Mesothelial cell of epicardium (in vitro differentiated cells): ENCODE data around the gene PCED1B. TPM values are rescaled to one million over a fixed set of nuclear protein-coding genes. Genes with fewer than 3 reads are reported as not detected.

Experiments used
- DNase-seq, 2 experiments: peaks; one replicate each; pipeline ENCODE4 v3.0.0; 2021; ENCODE audit warnings: low spot score in 2 of 2; ENCODE audit not compliant: unreplicated experiment in 2 of 2
- H3K27ac Mint-ChIP-seq: 2 replicates; pipeline ENCODE4 v1.8.0; 2021; ENCODE audit warnings: mixed read lengths
- H3K27me3 Mint-ChIP-seq: 2 replicates; pipeline ENCODE4 v1.8.0; 2021; ENCODE audit warnings: low read depth, mixed read lengths
- H3K36me3 Mint-ChIP-seq: 2 replicates; pipeline ENCODE4 v1.8.0; 2021; ENCODE audit warnings: mixed read lengths
- H3K4me1 Mint-ChIP-seq: 2 replicates; pipeline ENCODE4 v1.8.0; 2021; ENCODE audit warnings: mixed read lengths
- H3K4me3 Mint-ChIP-seq: 2 replicates; pipeline ENCODE4 v1.8.0; 2021; ENCODE audit warnings: mild to moderate bottlenecking, moderate library complexity, mixed read lengths
- H3K9me3 Mint-ChIP-seq: 2 replicates; pipeline ENCODE4 v1.8.0; 2021; ENCODE audit warnings: mixed read lengths
- CTCF ChIP-seq: fragments of 200-600 bp; sonication (generic); IDR thresholded peaks from one replicate; pipeline ENCODE4 v1.5.0; 2021; ENCODE audit warnings: antibody characterized with exemption; ENCODE audit not compliant: unreplicated experiment
- total RNA-seq: library from RNA; stranded (reverse); gene quantifications from 3 replicates; pipeline ENCODE4 v1.2.1, GENCODE V29; 2021

The PCED1B gene
- total RNA-seq, 1 donor from 2014 or later: 2.8 TPM

- peaks cover 19% of the 10 kb centered on the region for H3K4me1 Mint-ChIP-seq
- H3K36me3 Mint-ChIP-seq: no peaks in the 10 kb centered on the region
- no peaks in the 10 kb centered on the region for H3K9me3 Mint-ChIP-seq
- no peak for TF ChIP-seq CTCF
- no peak overlapping the region for H3K27ac Mint-ChIP-seq
- peaks cover 48% of the 10 kb centered on the region for H3K27me3 Mint-ChIP-seq
- DNase-seq: no peak
- peak overlapping the region; percentile 20 for H3K4me3 Mint-ChIP-seq
Observed at GRCh38 chr12:47077206-47078085, 2.0 kb upstream of the PCED1B start.

GRCh38 chr12:47078086-47078395 is 1.4 kb upstream of the PCED1B start:
- TF ChIP-seq CTCF: no peak
- H3K4me3 Mint-ChIP-seq: peak overlapping the region; percentile 83
- peaks cover 48% of the 10 kb centered on the region for H3K27me3 Mint-ChIP-seq
- no peak overlapping the region for H3K27ac Mint-ChIP-seq
- DNase-seq: no peak
- no peaks in the 10 kb centered on the region for H3K36me3 Mint-ChIP-seq
- peaks cover 22% of the 10 kb centered on the region for H3K4me1 Mint-ChIP-seq
- H3K9me3 Mint-ChIP-seq: no peaks in the 10 kb centered on the region

- peak overlapping the region; percentile 72 for H3K27ac Mint-ChIP-seq
- H3K36me3 Mint-ChIP-seq: no peaks in the 10 kb centered on the region
- H3K9me3 Mint-ChIP-seq: no peaks in the 10 kb centered on the region
- H3K27me3 Mint-ChIP-seq: peaks cover 48% of the 10 kb centered on the region
- no peak for TF ChIP-seq CTCF
- H3K4me1 Mint-ChIP-seq: peaks cover 26% of the 10 kb centered on the region
- H3K4me3 Mint-ChIP-seq: peak overlapping the region; percentile 83
- DNase-seq: no peak
Observed at GRCh38 chr12:47078733-47079467, 521 bp upstream of the PCED1B start.

- Mint-ChIP-seq H3K27me3 (peaks cover 49% of the 10 kb centered on the region), H3K9me3 (no peaks in the 10 kb centered on the region), H3K27ac (peak overlapping the region; percentile 87), H3K4me1 (peaks cover 28% of the 10 kb centered on the region), H3K36me3 (no peaks in the 10 kb centered on the region), H3K4me3 (peak overlapping the region; percentile 86)
- peak in 1 of 2 experiments; percentile 44 for DNase-seq
- TF ChIP-seq CTCF: no peak
Observed at GRCh38 chr12:47079981-47080724, 732 bp downstream of the PCED1B start.

GRCh38 chr12:47080725-47081502 is 1.5 kb downstream of the PCED1B start:
- H3K27me3 Mint-ChIP-seq: peaks cover 42% of the 10 kb centered on the region
- DNase-seq: no peak

More at GRCh38 chr12:47080725-47081502, 1.5 kb downstream of the PCED1B start:
- Mint-ChIP-seq H3K27ac (peak overlapping the region; percentile 83), H3K4me1 (peaks cover 34% of the 10 kb centered on the region), H3K9me3 (no peaks in the 10 kb centered on the region), H3K36me3 (no peaks in the 10 kb centered on the region), H3K4me3 (peak overlapping the region; percentile 86)
- no peak for TF ChIP-seq CTCF
